ENCODE data around the gene PHF10.

Gene PHF10

DNA sequence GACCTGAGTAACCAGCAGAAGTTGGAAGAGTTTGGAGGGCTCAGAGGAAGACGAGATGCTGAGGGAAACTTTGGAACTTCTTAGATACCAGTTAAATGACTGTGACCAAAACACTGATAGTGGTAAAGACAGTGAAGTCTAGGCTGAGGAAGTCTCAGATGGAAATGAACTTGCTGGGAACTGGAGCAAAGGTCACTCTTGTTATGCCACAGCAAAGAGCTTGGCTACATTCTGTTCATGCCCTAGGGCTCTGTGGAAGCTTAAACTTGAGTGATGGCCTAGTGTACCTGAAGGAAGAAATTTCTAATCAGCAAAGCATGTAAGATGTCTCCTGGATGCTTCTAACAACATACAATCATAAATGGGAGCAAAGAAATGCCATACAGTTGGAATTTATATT is 47.2 kb downstream of the PHF10 start:
- DNase-seq (ENCODE audit: low read depth): no peak

DNA sequence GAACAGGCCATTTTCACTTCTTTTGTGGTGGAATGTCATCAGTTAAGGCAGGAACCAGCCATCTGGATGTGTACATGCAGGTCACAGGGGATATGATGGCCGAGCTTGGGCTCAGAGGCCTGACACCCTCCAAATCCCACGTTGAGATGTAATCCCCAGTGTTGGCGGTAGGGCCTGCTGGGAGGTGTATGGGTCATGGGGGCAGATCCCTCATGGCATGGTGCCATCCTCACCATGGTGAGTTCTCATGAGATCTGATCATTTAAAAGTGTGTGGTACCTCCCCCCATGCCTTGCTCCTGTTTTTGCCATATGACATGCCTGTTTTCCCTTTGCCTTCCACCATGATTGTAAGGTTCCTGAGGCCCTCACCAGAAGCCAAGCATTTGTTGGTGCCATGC is 49.3 kb downstream of the PHF10 start:
- no peak for DNase-seq (ENCODE audit: low read depth)

DNA sequence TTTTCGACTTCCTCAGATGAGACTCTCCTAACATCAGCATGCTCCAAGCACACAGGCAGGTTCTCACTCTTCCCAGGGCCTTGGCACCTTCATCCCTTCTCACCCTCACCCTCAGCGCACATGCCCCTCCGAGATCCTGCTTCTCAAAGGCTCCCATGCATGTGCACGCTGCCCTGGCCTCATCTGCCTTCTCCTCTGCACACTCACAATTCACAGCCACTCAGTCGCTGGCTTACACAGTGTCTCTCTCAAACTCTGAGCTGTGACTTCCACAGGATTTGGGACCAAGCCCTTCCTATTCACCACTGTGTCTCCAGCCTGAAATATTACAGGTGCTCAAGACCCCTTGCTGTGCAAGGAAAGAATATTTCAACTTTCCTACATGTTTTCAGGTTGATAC is 52.7 kb downstream of the PHF10 start:
- no peak for DNase-seq (ENCODE audit: low read depth)

DNA sequence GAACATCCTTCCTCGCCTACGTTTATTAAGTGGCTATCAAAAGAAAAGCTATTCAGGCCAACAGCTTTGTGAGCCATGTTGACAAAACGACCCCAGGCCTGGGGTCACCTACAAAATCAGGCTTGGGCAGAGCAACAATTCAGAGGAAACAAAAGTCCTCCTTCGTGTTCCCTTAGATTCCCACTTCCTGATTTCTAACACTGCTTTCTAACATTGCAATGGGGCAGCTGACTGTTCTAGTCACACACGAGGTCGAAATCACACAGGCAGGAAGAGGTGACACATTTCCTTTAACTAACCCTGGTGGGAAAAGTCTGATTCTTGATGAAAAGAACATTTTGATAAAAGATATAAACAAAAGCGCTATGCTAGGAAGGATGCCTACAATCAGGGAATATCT is 54.4 kb downstream of the PHF10 start:
- DNase-seq (ENCODE audit: low read depth): peak; percentile 80

DNA sequence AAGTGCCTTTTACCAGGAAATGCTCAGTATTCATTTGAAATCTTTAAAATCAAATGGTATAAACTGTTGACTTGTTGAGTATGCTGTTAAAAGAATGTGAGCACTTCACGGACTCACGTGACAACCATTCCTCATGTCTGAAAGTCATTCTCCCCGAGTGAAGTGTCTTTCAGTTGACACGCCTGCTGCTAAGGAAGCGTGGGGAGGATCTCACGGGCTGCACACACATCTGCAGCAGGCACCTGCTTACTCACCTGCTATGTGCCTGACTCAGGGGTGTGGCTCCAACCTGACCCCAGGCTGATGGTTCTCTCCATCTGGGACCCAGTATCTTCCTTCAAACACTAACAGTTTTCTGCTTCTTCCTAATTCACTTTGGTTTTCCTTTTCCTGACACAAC is 55.2 kb downstream of the PHF10 start:
- no peak for DNase-seq (ENCODE audit: low read depth)

DNA sequence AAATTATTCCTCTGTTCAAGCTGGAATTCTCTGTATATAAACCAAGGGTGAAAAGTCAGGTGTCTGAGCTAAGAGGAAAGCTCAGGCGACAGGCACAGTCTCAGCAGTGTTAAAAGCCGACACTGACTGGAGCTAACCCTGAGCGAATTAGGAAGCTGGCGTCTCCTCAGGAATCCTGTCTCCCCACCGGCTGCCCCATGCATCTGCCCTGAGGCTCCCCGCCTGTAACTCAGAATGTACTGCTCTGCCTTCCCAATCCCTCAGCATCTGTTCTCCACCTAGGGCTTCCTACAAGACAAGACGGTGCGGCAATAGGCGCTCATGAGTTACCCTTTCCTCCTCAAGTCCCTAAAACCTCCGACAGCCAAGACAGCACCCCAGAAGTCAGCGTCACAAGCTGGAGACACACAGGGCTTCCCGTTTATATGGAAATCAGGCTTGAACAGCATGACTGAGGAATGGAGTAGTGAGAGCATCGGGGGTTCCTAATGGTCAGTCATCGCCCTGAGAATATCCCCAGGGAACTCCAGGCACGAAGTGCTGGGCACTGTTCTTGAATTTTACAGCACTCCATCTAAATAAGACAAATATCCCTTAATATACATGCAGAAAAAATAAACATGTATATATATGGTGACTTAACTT is 56.0 kb downstream of the PHF10 start:
- DNase-seq (ENCODE audit: low read depth): no peak

DNA sequence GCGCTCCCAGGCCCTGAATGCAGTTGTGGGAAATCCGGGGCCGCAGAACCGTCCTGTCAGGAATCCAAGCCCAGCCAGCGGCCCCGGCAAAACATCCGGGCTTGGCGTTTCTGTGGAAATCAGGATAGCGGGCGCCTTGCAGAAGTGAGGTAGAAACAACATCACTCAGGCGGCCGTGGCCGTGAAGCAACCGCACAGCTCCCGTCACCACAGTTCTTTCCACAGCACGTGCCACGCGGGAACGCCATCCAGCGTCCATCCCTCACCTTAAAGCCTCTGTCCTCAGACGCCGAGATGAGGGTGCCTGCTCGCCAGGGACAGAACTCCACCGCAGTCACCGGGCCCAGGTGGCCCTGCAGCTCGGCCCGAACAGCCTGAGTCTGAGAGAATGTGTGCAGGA is 56.6 kb downstream of the PHF10 start:
- no peak for DNase-seq (ENCODE audit: low read depth)

DNA sequence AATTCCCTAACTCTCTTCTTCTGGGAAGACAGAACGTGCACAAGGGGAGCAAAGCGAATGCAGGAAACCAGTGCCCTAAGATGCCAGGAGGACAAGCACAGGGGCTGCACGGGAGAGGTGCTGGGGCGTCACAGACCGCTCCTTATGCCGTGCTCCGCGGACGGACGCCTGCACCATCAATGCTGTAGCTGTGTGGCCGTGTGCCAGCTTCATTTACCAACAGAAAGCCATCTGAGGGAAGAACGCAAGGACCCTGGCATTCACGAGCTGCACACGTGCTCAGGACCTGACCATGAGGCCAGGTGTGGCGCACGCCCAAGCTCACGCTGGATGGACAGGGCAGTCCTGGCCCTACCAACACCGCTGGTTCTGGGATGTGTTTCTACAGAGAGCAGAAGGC is 57.9 kb downstream of the PHF10 start:
- no peak for DNase-seq (ENCODE audit: low read depth)

DNA sequence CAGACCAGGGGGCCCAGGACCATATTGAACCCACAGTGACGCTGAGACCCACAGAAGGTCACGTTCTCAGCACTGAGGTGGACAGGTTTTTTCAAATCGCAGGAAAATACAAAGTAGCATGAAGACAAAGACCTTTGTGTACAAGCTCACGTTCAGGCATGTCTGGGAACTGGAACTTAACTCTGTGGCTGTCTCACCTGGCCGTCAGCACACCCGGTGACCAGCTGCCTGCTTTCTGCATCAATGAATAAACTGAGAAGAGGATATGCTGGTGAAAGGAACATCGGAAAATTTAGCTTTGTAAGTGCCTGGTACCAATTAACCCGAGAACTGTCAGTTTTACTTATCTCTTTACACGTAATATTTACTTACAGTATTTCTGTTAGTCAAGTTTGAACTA is 59.0 kb downstream of the PHF10 start:
- no peak for DNase-seq (ENCODE audit: low read depth)

DNA sequence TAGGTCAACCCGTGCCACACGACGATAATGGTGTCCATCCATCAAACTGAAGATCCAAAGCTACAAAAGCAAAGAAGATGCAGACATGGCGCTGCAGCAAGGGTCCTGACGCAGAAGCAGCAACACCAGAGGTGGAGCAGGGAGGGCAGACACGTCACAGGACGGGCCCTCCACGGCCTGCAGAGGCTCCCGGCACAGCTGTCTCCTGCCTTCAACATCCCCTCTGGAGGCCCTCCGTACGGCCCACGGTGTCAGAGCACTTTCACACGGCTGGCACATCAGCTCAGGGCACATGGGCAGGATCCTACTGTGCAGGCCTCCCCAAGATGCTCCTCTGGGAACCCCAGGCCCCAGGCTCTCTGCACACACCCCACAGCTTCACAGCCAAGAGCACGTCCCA is 60.1 kb downstream of the PHF10 start:
- no peak for DNase-seq (ENCODE audit: low read depth)

DNA sequence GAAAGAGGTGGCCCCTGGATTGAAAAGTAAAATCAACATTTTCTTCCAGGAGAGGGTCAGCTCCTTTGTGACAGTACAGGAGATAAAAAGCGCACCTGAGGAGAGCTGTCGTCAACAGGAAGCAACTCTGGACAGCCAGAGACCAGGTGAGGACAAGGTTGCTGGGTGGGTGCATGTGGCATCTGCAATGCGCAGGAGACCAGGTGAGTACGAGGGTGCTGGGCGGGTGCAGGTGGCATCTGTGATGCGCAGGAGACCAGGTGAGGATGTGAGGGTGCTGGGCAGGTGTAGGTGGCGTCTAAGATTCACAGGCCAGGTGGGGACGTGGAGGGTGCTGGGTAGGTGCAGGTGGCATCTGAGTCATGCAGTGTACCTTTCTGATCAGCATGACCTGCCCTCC is 60.8 kb downstream of the PHF10 start:
- DNase-seq (ENCODE audit: low read depth): no peak

DNA sequence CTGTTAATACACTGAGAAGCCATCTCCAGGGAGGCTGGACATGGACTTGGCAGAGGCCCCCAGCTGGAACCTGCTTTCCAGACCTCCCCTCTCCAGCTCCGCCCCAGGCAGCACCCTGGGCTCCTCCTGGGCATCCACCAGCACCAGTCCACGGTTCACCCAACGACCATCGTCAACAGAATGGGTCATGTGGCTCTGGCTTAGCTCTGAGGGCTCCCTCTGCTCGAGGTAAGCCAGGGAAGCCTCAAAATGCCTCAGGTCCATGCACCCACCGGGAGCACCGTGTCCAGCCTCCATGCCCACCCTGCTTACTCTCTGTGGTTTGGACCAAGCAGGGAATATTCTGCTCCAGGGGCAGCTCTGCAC is 62.9 kb downstream of the PHF10 start:
- no peak for DNase-seq (ENCODE audit: low read depth)

DNA sequence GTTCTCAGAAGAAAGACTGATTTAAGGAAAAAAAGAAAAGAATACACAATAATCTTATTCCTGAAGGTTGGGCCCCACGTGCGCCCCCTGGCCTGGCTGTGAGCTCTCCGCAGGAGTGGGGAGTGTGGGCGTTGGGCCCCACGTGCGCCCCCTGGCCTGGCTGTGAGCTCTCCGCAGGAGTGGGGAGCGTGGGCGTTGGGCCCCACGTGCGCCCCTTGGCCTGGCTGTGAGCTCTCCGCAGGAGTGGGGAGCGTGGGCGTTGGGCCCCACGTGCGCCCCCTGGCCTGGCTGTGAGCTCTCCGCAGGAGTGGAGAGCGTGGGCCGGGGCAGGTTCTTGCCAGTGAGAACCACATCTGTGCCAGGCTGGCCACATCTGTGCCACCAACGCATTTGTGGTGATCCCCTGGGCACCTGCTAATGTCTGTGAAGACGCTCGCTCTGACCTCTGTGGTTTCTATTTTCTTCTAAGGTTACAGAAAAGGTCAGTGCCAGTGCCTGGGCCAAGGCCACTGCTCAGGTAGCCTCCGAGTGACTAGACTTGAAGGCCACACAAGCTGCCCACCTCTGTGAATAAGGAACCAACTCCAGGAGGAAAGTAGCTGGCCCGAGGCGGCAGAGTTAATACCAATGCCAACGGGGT is 63.4 kb downstream of the PHF10 start:
- DNase-seq (ENCODE audit: low read depth): no peak

DNA sequence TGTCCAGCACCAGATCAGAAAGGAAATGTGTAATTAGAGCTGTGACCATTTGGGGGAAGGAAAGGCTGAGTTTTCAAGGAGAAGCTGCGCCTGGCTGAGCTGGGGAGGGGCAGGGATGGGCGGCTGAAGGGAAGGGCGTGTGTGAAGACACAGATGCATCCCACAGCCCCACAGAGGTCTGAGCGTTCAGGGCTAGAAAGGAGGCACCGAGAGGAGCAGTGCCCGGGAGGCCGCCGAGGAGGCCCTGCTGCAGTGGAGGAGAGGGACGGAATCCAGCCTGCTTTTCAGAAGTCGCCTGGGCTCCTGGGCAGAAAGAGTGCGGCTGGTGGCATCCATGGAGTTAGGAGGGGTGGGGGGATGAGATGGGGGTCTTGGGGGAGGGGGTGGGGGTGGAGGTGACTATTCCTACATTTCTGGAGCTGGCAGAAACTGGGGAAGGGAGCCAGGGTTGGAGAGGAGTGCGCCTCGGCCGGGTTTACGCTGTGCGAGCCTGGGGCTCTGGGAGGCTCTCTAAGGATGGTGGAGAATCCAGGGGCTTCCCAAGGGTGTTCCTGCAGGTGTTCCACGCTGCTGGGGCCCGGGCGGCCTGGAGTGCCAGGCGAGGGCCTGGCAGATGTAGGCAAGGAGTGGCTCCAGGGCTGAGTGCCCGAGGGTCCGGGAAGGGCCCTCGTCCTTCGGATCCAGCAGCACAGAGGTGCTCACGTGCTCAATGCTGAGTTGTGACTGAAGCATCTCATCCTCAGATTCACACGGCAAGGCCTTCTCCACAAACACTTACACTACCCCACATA is 64.3 kb downstream of the PHF10 start:
- no peak for DNase-seq (ENCODE audit: low read depth)

DNA sequence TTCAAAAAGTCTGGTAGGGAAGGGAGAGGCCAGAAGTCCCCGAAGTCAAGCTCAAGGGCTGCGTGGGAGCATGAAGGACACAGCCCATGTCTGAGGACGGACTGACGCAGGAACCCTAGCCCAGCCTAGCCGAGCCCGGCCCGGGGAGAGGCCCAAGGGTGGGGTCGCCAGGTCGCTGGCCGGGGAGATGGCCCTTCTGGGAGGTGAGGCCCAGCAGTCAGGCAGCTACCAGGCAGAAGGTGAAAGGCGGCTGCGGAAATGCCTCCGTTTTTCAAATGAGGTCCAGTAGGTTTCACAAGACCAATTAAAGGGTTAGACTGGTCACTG is 67.1 kb downstream of the PHF10 start:
- DNase-seq (ENCODE audit: low read depth): no peak

DNA sequence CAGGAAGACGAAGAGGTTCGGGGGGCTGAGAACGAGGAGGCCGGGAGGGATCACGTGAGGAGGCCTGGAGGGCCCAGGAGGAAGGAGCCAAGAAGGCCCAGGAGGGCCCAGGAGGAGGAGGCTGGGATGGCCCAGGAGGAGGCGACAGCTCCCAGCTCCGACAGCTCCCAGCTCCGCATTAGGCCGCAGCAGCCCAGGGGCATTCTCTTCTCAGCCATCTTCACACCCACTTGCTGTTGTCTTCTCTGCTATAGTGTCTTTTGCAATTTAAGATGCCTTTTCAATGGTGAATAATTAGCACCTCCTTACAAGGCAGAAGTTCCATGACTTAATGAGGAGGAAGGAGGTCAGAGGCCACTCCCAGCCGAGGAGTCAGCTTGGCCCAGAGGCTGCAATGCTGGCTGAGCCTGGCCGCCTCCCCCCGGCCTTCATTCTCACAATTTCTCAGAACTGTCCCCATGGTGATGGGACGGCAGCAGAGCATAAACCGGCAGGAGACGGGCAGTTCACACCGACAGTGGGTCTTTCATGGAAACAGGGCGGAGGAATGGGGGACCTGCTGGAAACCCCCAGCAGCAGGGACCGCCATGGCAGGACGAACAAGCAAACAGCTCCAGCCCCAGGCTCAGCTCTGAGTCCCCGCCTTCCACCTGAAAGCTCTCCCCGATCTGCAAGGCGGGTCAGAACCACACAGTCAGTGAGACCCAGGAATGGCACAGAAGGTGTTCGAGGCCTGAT is 67.6 kb downstream of the PHF10 start:
- DNase-seq (ENCODE audit: low read depth): no peak

DNA sequence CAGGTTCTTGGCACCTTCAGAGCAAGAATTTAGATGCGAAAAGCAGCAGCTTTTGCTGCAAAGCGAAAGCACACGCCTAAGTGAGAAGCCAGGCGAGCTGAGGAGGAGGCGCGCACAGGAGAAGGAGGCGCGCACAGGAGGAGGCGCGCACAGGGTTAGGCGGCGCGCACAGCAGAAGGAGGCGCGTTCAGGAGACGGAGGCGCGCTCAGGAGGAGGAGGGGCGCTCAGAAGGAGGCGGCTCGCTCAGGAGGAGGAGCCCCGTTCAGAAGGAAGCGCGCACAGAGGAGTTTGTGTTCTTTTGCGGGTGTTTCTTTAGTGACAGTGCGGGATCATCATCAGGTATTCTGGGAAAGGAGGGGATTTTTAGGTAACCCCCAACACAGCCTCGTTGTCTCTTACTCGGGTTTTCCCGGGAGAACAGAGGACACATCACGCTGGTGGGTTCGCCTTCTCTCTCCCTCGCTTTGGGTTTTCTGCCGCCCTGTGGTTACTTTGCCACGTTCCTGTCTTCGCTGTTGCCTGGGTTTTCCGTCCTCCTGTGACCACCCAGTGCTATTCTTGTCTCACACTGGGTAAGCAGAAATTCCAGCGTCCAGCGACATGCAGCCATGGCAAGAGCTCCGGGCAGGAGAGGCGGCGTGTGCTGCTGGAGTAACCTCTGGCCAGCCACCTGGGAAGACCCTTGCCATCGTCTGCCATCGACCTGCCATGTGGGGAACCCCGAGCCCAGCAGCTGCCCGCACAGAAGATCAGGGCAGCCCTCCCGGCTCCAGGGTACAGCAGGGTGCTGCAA is 69.5 kb downstream of the PHF10 start:
- DNase-seq (ENCODE audit: low read depth): peak; percentile 78

All from ELR (cell line).